ENCODE results near the gene OR51B6. TPM values are rescaled to one million over a fixed set of nuclear protein-coding genes. Genes with fewer than 3 reads are reported as not detected.
A peak's percentile ranks its signal among the peaks of the same experiment; 100 is the strongest.

OR51B6 gene
- total and polyA plus RNA-seq, 9 of the 15 experiments (the other 6 are each of a cell fraction or from before 2014, with no cell fraction given), result 0.06 to 0.97 TPM; not detected in 7

GRCh38 chr11:5335170-5335569 is 16.1 kb upstream of the OR51B6 start:
- FAIRE-seq, result no peak
- in situ Hi-C loops (cut with MboI), result no loop called here
- BruUV-seq (replicated peaks), result no TSS peak
- no peak for TF ChIP-seq SNAPC5 (CRISPR knock-in tag; IDR thresholded peaks at IDR 0.05)
- TF ChIP-seq NFXL1 (CRISPR knock-in tag; IDR thresholded peaks at IDR 0.05), result no peak
- no peak for TF ChIP-seq ZNF79 (CRISPR knock-in tag; IDR thresholded peaks at IDR 0.05; ENCODE audit: low read depth)
- TF ChIP-seq SP2 (IDR thresholded peaks at IDR 0.05; ENCODE audit: extremely low read depth, low read depth, low read length, poor library complexity, severe bottlenecking), result no peak
- peak; percentile 59; the same call in 1 of the 2 replicates for TF ChIP-seq ARID3A (IDR thresholded peaks at IDR 0.05; ENCODE audit: borderline replicate concordance, low read depth, low read length)
- no peak for TF ChIP-seq NONO (IDR thresholded peaks at IDR 0.05; ENCODE audit: low read depth in 2 of 2, low read length in 1 of 2)
- no peak for TF ChIP-seq MCM2 (IDR thresholded peaks at IDR 0.05; ENCODE audit: low read depth)
- TF ChIP-seq GTF2E2 (tag; IDR thresholded peaks at IDR 0.05), result no peak
- no peak for TF ChIP-seq RBM22 (IDR thresholded peaks at IDR 0.05; ENCODE audit: low read depth, low read length, poor library complexity, severe bottlenecking)
- TF ChIP-seq CCNT2 (IDR thresholded peaks at IDR 0.05; ENCODE audit: borderline replicate concordance, extremely low read depth, insufficient read length, low read depth, low read length), result peak; percentile 35
- no peak for TF ChIP-seq AFF1 (IDR thresholded peaks at IDR 0.05; ENCODE audit: low read depth in 1 of 2, partially characterized antibody in 2 of 2)
- TF ChIP-seq, protein P1, sequence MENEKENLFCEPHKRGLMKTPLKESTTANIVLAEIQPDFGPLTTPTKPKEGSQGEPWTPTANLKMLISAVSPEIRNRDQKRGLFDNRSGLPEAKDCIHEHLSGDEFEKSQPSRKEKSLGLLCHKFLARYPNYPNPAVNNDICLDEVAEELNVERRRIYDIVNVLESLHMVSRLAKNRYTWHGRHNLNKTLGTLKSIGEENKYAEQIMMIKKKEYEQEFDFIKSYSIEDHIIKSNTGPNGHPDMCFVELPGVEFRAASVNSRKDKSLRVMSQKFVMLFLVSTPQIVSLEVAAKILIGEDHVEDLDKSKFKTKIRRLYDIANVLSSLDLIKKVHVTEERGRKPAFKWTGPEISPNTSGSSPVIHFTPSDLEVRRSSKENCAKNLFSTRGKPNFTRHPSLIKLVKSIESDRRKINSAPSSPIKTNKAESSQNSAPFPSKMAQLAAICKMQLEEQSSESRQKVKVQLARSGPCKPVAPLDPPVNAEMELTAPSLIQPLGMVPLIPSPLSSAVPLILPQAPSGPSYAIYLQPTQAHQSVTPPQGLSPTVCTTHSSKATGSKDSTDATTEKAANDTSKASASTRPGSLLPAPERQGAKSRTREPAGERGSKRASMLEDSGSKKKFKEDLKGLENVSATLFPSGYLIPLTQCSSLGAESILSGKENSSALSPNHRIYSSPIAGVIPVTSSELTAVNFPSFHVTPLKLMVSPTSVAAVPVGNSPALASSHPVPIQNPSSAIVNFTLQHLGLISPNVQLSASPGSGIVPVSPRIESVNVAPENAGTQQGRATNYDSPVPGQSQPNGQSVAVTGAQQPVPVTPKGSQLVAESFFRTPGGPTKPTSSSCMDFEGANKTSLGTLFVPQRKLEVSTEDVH (IDR thresholded peaks at IDR 0.05; ENCODE audit: low read depth, partially characterized antibody), result no peak
- TF ChIP-seq MEF2A (IDR thresholded peaks at IDR 0.05; ENCODE audit: control insufficient read depth, low read depth, low read length), result peak; percentile 24; the same call in 1 of the 2 replicates

More at GRCh38 chr11:5335170-5335569, 16.1 kb upstream of the OR51B6 start:
- peak overlapping the region; percentile 21 for H3K27ac ChIP-seq (ENCODE audit: extremely low read depth, low read depth, low read length)
- no peaks in the 10 kb centered on the region for H3K9me1 ChIP-seq (ENCODE audit: control insufficient read depth, insufficient read depth, low read length)
- H3K36me3 ChIP-seq (ENCODE audit: control insufficient read depth, insufficient read depth, low read length), result peaks cover 41% of the 10 kb centered on the region; the same call in 2 of the 3 replicates
- ChIA-PET CTCF (ENCODE audit: low intra/inter-chr PET ratio) (no interaction called here), POLR2A (interaction anchor here (1.3 kb wide), 1 partner anchor 10 kb away, joined by 3 read pairs; no protein-coding TSS in a partner anchor)
- DNase-seq (ENCODE audit: extremely low read depth in 1 of 4, low spot score in 3 of 4) (peak in 2 of 4 experiments; percentile 16 to 63), ATAC-seq (peak; percentile 62)
- no peak overlapping the region for H3K9ac ChIP-seq (ENCODE audit: insufficient read depth in 1 of 2, low read depth in 2 of 2, low read length in 2 of 2)
- H3K27me3 ChIP-seq (ENCODE audit: control insufficient read depth in 2 of 2, insufficient read depth in 2 of 2, low read length in 2 of 2), result no peaks in the 10 kb centered on the region
- H4K20me1 ChIP-seq (replicated peaks; ENCODE audit: control insufficient read depth, insufficient read depth, low read length), result no peaks in the 10 kb centered on the region
- peak overlapping the region; percentile 34; the same call in 1 of the 2 replicates for H3K4me2 ChIP-seq (ENCODE audit: insufficient read depth, low read length)
- no peak overlapping the region for H3K4me3 ChIP-seq
- no peaks in the 10 kb centered on the region for H3K9me3 ChIP-seq (replicated peaks; ENCODE audit: control insufficient read depth, insufficient read depth, low read depth, low read length)
- no peaks in the 10 kb centered on the region for H3K79me2 ChIP-seq (ENCODE audit: control insufficient read depth, insufficient read depth, low read length)
- intact Hi-C loops (cut with micrococcal nuclease), result no loop called here
- WGBS (ENCODE audit: insufficient coverage, low coverage, missing lambda C conversion rate), result 0% methylated on average over 1 of the region's 1 CpG
- peaks cover 0 to 28% of the 10 kb centered on the region in 2 experiments; a peak in 2 of 5 replicates for H3K4me1 ChIP-seq (replicated peaks in 1 of 2; ENCODE audit: control insufficient read depth in 2 of 2, insufficient read depth in 2 of 2, low read length in 2 of 2)
- no peak overlapping the region for H2AFZ ChIP-seq (ENCODE audit: low read depth, low read length)

All from K562 (cell line).